G401.6 (cell line): ENCODE measurements around the gene LXN.

Source experiments
- FAIRE-seq: peaks from 2 replicates; lab custom pipeline; 2012; peaks lifted over from hg19 to GRCh38; lab: Jason Lieb, UNC

The LXN gene

DNA sequence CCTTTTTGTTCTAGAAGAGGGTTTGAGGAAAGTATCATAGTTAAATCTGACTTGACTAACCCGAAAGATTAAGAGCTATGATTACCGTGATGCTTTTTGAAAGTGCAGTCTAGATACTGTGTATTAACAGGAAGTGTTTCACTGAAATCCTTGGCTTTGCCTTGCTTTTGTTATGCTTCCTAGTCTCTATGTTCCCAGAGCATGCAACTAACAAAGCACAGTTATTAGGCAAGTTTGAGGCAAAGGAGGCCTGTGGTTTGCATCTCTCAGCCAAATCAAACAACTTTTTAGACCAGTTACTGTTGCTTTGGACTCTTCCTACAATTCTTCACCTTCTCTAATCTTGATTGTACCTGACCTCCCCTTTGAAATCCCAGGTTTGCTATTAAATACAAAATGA, 3.9 kb downstream of the LXN start:
- no peak for FAIRE-seq

GRCh38 chr3:158666416-158666815, 6.0 kb downstream of the LXN start:
- FAIRE-seq = no peak

DNA sequence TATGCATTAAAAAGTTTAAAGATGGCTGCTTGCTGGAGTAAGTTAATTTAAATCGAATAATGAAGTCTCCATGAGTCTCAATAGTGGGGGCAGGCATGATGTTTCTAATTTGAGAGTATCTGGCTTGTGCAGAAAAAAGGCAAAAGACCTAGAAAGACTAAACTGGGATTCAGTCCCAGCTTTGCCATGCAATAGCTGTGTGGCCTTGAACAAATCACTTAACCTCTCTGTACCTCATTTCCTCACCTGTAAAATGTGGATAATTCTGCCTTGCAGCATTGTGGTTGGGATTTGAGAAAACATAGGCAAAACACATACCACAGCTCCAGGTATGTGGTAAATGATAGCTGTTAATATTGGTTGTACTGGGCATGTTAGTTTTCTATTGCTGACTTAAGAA, 8.6 kb downstream of the LXN start:
- FAIRE-seq = no peak

DNA sequence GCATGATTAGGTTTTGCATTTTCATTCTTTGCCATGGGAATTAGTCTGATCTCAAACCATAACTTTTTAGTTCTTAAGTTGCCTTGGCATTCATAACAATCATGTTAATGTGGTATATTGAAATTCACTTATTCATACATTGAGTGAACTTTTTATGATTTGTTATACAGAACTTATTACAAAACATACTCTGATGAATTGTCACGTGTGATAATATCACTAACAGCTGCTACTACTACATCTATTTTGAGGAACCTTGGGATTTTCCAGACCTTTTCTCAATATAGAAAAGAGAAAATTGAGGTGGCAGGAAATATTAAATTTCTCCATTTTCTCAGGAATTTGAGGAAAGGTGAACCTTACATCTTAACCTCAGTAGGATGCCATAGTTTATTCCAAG, 9.2 kb downstream of the LXN start:
- FAIRE-seq = no peak

DNA sequence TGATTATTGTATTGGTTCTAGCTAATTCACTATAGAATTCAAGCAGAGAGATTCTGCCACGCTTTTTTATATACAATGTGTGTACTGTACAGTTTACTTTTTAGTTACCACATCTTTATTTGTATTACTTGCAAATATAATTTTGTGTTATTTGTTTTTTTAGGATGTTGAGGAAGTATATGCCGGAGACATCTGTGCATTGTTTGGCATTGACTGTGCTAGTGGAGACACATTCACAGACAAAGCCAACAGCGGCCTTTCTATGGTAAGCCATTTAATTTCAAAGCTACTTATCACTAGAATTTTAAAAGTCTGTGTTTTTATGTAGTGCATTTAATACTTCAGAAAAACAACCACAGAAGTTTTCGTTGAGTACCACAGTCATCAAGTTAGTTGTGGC, 11.7 kb downstream of the LXN start:
- no peak for FAIRE-seq

DNA sequence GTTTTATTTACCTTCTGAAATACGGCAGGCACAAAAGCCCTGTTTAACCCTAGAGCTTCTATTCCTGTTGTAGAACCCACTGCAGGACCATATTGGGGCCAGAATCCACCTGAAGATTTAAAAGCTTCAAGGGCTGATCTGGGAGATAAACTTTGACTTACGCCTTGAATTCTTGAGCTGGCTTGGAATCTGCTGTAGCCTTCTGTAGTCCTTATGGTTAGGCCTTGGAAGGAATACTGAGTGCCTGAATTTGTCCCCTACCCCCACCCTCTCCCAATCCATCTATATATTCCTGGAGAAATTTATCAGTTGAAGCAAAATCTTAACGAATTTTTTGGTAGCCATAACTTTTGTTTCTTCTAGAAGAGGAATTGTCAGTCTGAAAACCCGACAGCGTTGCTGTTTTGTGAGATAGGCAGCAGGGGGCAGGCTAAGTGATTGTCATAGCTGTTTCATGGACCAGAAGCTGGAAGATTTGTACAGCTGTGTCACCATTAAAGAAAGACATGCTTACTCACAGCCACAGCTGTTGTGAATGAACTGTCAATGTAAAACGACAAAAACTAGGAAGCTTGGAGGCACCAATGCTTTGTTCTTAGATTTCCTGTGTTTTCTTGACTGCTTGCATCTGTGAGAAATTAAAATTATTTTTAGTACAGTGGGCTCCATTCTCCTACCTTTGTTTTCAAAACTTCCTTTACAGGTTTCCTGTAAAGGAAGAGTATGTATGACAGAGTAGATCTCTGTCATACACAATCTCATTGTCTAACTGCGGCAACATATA, 12.8 kb downstream of the LXN start:
- FAIRE-seq = peak; percentile 41

DNA sequence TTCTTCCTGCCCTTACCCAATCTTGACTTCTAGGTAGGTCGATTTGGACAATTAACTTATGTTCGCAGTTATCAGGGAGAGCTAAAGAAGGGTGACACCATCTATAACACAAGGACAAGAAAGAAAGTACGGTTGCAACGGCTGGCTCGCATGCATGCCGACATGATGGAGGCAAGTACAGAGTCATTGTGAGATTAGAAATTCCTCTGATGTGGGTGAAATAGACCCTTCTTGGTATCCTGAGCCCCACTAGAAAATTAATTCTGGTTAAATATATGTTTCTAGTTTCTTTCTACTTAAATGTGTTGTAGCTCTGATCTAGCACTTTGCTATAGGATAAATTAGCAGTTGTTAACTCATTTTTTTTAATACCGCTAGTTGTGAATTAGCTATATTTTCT, 13.6 kb downstream of the LXN start:
- no peak for FAIRE-seq

DNA sequence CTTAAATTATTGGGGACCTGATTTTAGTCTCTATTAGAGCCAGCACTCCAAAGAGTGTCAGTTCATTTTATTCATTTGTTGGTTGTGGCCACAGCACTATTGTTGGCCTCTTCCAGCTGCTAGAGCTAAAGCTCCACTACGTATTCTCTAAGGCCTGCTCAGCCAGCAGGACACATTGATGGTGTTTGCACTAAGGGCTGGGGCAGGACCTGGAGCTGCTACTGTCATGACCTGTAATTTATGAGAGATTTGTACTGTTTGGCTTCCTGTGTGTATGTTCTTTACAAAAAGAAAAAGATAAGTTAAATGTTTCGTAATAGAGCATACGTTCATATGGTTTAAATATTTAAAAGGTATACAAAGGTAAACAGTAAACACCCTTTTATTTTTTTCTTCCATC, 20.0 kb downstream of the LXN start:
- FAIRE-seq = no peak

DNA sequence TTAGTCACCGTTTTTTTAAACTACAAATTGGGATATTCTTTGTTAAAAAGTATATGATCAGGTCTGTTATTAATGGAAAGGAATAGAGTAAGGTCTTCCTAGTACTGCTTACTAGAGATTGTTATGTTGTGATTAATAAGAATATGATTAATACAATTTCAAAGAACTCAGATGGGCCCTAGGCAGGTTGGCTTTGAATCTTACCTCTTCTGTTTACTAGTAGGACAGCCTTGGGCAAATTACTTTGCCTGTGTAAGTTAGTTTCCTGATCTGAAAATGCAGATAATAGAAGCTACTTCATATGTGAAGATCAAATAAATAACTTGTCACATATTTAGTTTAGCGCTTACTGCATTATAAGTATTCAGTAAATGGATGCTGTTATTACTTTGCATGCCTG, 21.3 kb downstream of the LXN start:
- no peak for FAIRE-seq

GRCh38 chr3:158649791-158650190, 22.7 kb downstream of the LXN start:
- no peak for FAIRE-seq

- FAIRE-seq = peak; percentile 94
Measured at GRCh38 chr3:158644345-158644908, 28.0 kb downstream of the LXN start, which contains the start of gene GFM1. GFM1 (plus strand) TSS chr3:158644527; CDS start chr3:158644635, 108 bp downstream.

DNA sequence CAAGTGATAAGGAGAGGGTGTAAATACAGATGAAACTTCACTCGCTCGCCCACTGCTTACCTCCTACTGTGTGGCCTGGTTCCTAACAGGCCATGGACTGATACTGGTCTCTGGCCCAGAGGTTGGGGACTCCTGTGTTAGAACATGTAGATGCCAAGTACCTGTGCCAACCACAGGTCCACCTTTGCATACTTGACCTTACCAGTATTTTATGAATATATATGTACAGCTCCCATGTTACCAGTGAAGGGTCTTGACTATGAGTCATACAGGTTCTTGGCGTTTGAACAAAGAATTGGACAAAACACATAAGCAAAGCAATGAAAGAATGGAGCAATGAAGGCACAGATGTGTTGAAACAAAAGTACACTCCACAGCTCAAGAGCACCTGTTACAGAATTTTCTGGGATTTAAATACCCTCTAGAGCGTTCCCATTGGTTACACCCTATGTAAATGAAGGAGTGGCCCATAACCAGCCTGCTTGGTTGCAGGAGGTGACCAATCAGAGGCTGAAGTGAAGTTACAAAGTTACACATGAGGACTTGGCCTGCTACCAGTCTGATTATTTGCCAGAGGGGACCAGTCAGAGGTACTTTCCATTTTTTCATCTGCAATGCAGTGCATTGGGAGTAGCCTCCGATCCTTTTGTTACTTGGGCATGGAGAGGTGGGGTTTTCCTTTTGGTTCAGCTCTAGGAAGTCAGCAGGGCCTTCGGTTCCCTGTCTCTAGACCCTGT, 29.8 kb downstream of the LXN start:
- no peak for FAIRE-seq

DNA sequence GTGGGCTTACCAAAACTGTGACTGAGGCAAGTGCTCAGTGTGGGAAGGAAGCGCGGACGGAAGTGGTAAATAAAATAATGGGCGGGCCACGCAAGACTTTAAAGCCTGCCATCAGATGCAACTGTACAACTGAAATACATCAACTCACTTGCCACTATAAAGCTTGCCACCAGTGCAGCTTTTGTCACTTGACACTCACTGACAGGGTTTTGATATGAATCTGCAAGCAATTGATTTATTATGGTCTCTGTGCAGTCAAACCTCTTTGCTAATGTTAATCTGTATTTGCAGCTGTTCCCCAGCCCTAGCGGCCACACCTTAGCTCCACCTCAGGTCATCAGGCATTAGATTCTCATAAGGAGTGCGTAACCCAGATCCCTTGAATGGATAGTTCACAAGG, 30.4 kb downstream of the LXN start:
- no peak for FAIRE-seq

- no peak for FAIRE-seq
Measured at GRCh38 chr3:158640646-158641045, 31.8 kb downstream of the LXN start.

DNA sequence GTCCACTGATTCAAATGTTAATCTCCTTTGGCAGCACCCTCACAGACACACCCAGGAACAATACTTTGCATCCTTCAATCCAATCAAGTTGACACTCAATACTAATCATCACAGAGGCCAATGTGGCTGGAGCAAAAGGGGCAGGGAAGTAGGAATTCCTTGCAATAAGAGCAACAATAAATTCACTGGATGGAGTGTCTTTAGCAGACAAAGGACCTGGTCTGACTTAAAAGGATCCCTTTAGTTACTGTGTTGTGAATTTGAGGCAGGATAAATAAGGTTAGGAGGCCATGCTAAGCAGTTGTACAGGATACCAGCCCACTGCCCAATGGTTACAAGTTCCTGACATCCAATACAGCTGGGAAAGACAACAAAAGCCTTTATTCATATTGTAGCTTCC, 40.5 kb downstream of the LXN start:
- no peak for FAIRE-seq

- no peak for FAIRE-seq
Measured at GRCh38 chr3:158625881-158626280, 46.6 kb downstream of the LXN start.

GRCh38 chr3:158617982-158618875, 54.2 kb downstream of the LXN start:
- FAIRE-seq = no peak
